K562 (cell line): Measurements from ENCODE around the gene WNT11. TPM values are rescaled to one million over a fixed set of nuclear protein-coding genes. Genes with fewer than 3 reads are reported as not detected.

ENCODE experiments used
- FOXP1 ChIP-seq: sonication (generic); formaldehyde crosslinking; IDR thresholded peaks from 2 replicates; pipeline ENCODE4 v1.8.0; 2022; ENCODE audit warnings: mild to moderate bottlenecking, missing genetic modification reagents
- SIN3A ChIP-seq, 2 experiments: fragments of 150-350 bp in 1 of 2; IDR thresholded peaks; 2 replicates each; pipeline ENCODE4 v1.6.1; 2011 to 2016; ENCODE audit warnings: borderline replicate concordance in 2 of 2, low read depth in 2 of 2, low read length in 2 of 2, mild to moderate bottlenecking in 2 of 2, moderate library complexity in 2 of 2; ENCODE audit not compliant: control insufficient read depth in 1 of 2
- SMC3 ChIP-seq: conservative IDR thresholded peaks from 2 replicates; pipeline ENCODE4 v1.6.1; 2011; ENCODE audit warnings: low read depth, low read length, improper control_type of control experiment; ENCODE audit not compliant: insufficient read depth
- polyA plus RNA-seq, 8 experiments: library from polyadenylated mRNA; depleted of rRNA in 4 of 8; stranded (reverse) in 5 of 8; unstranded in 3 of 8; fragments of >200 nt; fragmentation: Nextera tagmentation in 2 of 8; fragmentation: Illumina TruSeq in 1 of 8; extraction: Ambion mirVana in 2 of 8; extraction: Trizol in 1 of 8; gene quantifications; 2 replicates each; pipeline versions ENCODE4 v1.2.1 to v1.2.3, GENCODE V29; 2011 to 2014; ENCODE audit warnings: inconsistent platforms in 1 of 8, missing spikeins in 1 of 8
- total RNA-seq, 7 experiments: library from RNA; depleted of rRNA in 6 of 7; stranded (reverse); fragments of >200 nt in 6 of 7; fragmentation: Illumina TruSeq in 2 of 7; extraction: Trizol in 2 of 7; gene quantifications; 2 replicates each; pipeline versions ENCODE4 v1.2.1 to v1.2.3, GENCODE V29; 2011 to 2021; ENCODE audit warnings: low replicate concordance in 1 of 7
- TF ChIP-seq, protein P1 (sequence below): fragments of 450-650 bp; IDR thresholded peaks from 2 replicates; pipeline ENCODE4 v1.6.1; 2016; ENCODE audit warnings: mild to moderate bottlenecking, moderate library complexity
- TF ChIP-seq, protein P2 (sequence below): IDR thresholded peaks from 2 replicates; pipeline ENCODE4 v1.6.1; 2011; ENCODE audit not compliant: insufficient read length; ENCODE audit errors: extremely low read depth
- TF ChIP-seq, protein P3 (sequence below): fragments of 450-650 bp; IDR thresholded peaks from 2 replicates; pipeline ENCODE4 v1.6.1; 2016; ENCODE audit warnings: missing biosample characterization, missing genetic modification characterization

WNT11 gene
- total and polyA plus RNA-seq, 9 of the 15 experiments (the other 6 are each of a cell fraction or from before 2014, with no cell fraction given) = 0.03 to 0.20 (median 0.09) TPM; not detected in 4

DNA sequence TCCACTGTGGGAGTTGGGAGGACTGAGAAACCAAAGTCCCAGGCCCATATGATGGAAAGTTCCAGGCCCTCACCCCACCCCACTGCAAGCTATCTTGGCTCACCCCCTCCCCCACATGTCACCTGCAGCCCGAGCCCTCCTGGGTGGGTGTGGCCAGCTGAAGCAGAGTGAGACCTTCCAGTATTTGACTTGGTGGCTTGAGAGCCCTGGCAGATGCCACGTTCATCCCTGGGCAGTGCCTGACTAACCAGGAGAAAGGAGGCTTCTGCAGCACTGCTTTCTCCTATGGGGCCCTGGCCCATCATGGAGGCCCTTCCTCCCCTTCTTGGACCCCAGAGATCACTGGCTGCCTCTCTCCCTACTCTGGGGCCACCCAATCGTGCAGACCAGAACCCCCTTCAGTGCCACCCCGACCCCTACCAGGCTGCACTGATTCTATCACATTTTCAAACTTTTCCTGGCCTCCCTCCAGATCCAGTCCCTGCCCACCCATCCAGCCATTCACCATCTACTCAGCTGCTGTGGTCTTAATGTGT, 38.1 kb upstream of the WNT11 start (continued):
- TF ChIP-seq, protein P1, sequence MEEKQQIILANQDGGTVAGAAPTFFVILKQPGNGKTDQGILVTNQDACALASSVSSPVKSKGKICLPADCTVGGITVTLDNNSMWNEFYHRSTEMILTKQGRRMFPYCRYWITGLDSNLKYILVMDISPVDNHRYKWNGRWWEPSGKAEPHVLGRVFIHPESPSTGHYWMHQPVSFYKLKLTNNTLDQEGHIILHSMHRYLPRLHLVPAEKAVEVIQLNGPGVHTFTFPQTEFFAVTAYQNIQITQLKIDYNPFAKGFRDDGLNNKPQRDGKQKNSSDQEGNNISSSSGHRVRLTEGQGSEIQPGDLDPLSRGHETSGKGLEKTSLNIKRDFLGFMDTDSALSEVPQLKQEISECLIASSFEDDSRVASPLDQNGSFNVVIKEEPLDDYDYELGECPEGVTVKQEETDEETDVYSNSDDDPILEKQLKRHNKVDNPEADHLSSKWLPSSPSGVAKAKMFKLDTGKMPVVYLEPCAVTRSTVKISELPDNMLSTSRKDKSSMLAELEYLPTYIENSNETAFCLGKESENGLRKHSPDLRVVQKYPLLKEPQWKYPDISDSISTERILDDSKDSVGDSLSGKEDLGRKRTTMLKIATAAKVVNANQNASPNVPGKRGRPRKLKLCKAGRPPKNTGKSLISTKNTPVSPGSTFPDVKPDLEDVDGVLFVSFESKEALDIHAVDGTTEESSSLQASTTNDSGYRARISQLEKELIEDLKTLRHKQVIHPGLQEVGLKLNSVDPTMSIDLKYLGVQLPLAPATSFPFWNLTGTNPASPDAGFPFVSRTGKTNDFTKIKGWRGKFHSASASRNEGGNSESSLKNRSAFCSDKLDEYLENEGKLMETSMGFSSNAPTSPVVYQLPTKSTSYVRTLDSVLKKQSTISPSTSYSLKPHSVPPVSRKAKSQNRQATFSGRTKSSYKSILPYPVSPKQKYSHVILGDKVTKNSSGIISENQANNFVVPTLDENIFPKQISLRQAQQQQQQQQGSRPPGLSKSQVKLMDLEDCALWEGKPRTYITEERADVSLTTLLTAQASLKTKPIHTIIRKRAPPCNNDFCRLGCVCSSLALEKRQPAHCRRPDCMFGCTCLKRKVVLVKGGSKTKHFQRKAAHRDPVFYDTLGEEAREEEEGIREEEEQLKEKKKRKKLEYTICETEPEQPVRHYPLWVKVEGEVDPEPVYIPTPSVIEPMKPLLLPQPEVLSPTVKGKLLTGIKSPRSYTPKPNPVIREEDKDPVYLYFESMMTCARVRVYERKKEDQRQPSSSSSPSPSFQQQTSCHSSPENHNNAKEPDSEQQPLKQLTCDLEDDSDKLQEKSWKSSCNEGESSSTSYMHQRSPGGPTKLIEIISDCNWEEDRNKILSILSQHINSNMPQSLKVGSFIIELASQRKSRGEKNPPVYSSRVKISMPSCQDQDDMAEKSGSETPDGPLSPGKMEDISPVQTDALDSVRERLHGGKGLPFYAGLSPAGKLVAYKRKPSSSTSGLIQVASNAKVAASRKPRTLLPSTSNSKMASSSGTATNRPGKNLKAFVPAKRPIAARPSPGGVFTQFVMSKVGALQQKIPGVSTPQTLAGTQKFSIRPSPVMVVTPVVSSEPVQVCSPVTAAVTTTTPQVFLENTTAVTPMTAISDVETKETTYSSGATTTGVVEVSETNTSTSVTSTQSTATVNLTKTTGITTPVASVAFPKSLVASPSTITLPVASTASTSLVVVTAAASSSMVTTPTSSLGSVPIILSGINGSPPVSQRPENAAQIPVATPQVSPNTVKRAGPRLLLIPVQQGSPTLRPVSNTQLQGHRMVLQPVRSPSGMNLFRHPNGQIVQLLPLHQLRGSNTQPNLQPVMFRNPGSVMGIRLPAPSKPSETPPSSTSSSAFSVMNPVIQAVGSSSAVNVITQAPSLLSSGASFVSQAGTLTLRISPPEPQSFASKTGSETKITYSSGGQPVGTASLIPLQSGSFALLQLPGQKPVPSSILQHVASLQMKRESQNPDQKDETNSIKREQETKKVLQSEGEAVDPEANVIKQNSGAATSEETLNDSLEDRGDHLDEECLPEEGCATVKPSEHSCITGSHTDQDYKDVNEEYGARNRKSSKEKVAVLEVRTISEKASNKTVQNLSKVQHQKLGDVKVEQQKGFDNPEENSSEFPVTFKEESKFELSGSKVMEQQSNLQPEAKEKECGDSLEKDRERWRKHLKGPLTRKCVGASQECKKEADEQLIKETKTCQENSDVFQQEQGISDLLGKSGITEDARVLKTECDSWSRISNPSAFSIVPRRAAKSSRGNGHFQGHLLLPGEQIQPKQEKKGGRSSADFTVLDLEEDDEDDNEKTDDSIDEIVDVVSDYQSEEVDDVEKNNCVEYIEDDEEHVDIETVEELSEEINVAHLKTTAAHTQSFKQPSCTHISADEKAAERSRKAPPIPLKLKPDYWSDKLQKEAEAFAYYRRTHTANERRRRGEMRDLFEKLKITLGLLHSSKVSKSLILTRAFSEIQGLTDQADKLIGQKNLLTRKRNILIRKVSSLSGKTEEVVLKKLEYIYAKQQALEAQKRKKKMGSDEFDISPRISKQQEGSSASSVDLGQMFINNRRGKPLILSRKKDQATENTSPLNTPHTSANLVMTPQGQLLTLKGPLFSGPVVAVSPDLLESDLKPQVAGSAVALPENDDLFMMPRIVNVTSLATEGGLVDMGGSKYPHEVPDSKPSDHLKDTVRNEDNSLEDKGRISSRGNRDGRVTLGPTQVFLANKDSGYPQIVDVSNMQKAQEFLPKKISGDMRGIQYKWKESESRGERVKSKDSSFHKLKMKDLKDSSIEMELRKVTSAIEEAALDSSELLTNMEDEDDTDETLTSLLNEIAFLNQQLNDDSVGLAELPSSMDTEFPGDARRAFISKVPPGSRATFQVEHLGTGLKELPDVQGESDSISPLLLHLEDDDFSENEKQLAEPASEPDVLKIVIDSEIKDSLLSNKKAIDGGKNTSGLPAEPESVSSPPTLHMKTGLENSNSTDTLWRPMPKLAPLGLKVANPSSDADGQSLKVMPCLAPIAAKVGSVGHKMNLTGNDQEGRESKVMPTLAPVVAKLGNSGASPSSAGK = no peak
- no peak for TF ChIP-seq SIN3A (IDR thresholded peaks at IDR 0.05; ENCODE audit: borderline replicate concordance in 2 of 2, control insufficient read depth in 1 of 2, low read depth in 2 of 2, low read length in 2 of 2)
- TF ChIP-seq, protein P2, sequence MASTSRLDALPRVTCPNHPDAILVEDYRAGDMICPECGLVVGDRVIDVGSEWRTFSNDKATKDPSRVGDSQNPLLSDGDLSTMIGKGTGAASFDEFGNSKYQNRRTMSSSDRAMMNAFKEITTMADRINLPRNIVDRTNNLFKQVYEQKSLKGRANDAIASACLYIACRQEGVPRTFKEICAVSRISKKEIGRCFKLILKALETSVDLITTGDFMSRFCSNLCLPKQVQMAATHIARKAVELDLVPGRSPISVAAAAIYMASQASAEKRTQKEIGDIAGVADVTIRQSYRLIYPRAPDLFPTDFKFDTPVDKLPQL = no peak
- no peak for TF ChIP-seq SMC3
- TF ChIP-seq FOXP1 (CRISPR knock-in tag) = no peak
- TF ChIP-seq, protein P3, sequence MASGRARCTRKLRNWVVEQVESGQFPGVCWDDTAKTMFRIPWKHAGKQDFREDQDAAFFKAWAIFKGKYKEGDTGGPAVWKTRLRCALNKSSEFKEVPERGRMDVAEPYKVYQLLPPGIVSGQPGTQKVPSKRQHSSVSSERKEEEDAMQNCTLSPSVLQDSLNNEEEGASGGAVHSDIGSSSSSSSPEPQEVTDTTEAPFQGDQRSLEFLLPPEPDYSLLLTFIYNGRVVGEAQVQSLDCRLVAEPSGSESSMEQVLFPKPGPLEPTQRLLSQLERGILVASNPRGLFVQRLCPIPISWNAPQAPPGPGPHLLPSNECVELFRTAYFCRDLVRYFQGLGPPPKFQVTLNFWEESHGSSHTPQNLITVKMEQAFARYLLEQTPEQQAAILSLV (tag) = no peak
